RCC 7860 (cell line): ENCODE results near the gene CRYL1.

Experiments
- DNase-seq: peaks from one replicate; pipeline ENCODE4 v3.0.0-alpha.2; 2015; ENCODE audit warnings: low spot score
- FAIRE-seq: peaks from 2 replicates; lab custom pipeline; 2012; peaks lifted over from hg19 to GRCh38; lab: Jason Lieb, UNC

The CRYL1 gene

GRCh38 chr13:20429682-20430081 lies 96.0 kb downstream of the CRYL1 start:
- FAIRE-seq (no peak), DNase-seq (no peak)

- FAIRE-seq (no peak), DNase-seq (no peak)
These were observed 96.7 kb downstream of the CRYL1 start for GRCh38 chr13:20428666-20429644.

- FAIRE-seq: no peak
- no peak for DNase-seq
These were observed 98.8 kb downstream of the CRYL1 start for GRCh38 chr13:20426766-20427448.

- no peak for FAIRE-seq
These were observed 99.8 kb downstream of the CRYL1 start for GRCh38 chr13:20425819-20426219.

GRCh38 chr13:20424949-20425348 lies 100.7 kb downstream of the CRYL1 start:
- peak; percentile 75 for DNase-seq
- peak; percentile 89 for FAIRE-seq

More at GRCh38 chr13:20425819-20426219, 99.8 kb downstream of the CRYL1 start:
- peak; percentile 16 for DNase-seq

- no peak for DNase-seq
- no peak for FAIRE-seq
These were observed 101.2 kb downstream of the CRYL1 start for GRCh38 chr13:20424559-20424852.

GRCh38 chr13:20422362-20422761 lies 103.3 kb downstream of the CRYL1 start:
- no peak for FAIRE-seq
- DNase-seq: no peak

GRCh38 chr13:20420938-20421337 lies 104.7 kb downstream of the CRYL1 start:
- FAIRE-seq: no peak

GRCh38 chr13:20418953-20419352 lies 106.7 kb downstream of the CRYL1 start:
- FAIRE-seq (no peak), DNase-seq (no peak)

More at GRCh38 chr13:20420938-20421337, 104.7 kb downstream of the CRYL1 start:
- DNase-seq: no peak

- DNase-seq: no peak
- no peak for FAIRE-seq
These were observed 109.4 kb downstream of the CRYL1 start for GRCh38 chr13:20416223-20416745.

GRCh38 chr13:20415694-20416107 lies 110.0 kb downstream of the CRYL1 start:
- no peak for FAIRE-seq
- no peak for DNase-seq

- DNase-seq (no peak), FAIRE-seq (no peak)
These were observed 110.4 kb downstream of the CRYL1 start for GRCh38 chr13:20415306-20415679.

- FAIRE-seq (no peak), DNase-seq (no peak)
These were observed 110.9 kb downstream of the CRYL1 start for GRCh38 chr13:20414546-20415305.

- DNase-seq: no peak
These were observed 112.8 kb downstream of the CRYL1 start for GRCh38 chr13:20412691-20413355.

GRCh38 chr13:20411638-20412342 lies 113.9 kb downstream of the CRYL1 start:
- no peak for FAIRE-seq

More at GRCh38 chr13:20412691-20413355, 112.8 kb downstream of the CRYL1 start:
- FAIRE-seq: no peak

GRCh38 chr13:20410726-20411125 lies 114.9 kb downstream of the CRYL1 start:
- DNase-seq: no peak
- FAIRE-seq: no peak

More at GRCh38 chr13:20411638-20412342, 113.9 kb downstream of the CRYL1 start:
- DNase-seq: no peak

GRCh38 chr13:20408181-20408580 lies 117.5 kb downstream of the CRYL1 start:
- FAIRE-seq (no peak), DNase-seq (no peak)

GRCh38 chr13:20407759-20408158 lies 117.9 kb downstream of the CRYL1 start:
- FAIRE-seq: no peak
- no peak for DNase-seq

- FAIRE-seq: no peak
These were observed 120.0 kb downstream of the CRYL1 start for GRCh38 chr13:20405691-20406090.

More at GRCh38 chr13:20405691-20406090, 120.0 kb downstream of the CRYL1 start:
- DNase-seq: no peak
